NB4 (cell line): ENCODE results near the gene GPX8.

Experiments
- DNase-seq: peaks from one replicate; pipeline ENCODE4 v3.0.0; 2010; ENCODE audit warnings: low read depth
- H3K4me3 ChIP-seq: one replicate; pipeline ENCODE4 v1.5.1; 2011; ENCODE audit warnings: mild to moderate bottlenecking, low read depth, low read length, moderate library complexity
- MYC ChIP-seq: IDR thresholded peaks from 2 replicates; pipeline ENCODE4 v1.6.1; 2011; ENCODE audit warnings: low read depth, low read length
- POLR2A ChIP-seq: IDR thresholded peaks from 2 replicates; pipeline ENCODE4 v1.6.1; 2011; ENCODE audit warnings: mild to moderate bottlenecking; ENCODE audit not compliant: insufficient read length; ENCODE audit errors: extremely low read depth
- TF ChIP-seq, protein P1 (sequence below): IDR thresholded peaks from one replicate; pipeline ENCODE4 v1.5.1; 2012; ENCODE audit warnings: low read depth, low read length
- TF ChIP-seq, protein P2 (sequence below): IDR thresholded peaks from 2 replicates; pipeline ENCODE4 v1.6.1; 2011; ENCODE audit warnings: low read depth, low read length

GPX8 gene

DNA sequence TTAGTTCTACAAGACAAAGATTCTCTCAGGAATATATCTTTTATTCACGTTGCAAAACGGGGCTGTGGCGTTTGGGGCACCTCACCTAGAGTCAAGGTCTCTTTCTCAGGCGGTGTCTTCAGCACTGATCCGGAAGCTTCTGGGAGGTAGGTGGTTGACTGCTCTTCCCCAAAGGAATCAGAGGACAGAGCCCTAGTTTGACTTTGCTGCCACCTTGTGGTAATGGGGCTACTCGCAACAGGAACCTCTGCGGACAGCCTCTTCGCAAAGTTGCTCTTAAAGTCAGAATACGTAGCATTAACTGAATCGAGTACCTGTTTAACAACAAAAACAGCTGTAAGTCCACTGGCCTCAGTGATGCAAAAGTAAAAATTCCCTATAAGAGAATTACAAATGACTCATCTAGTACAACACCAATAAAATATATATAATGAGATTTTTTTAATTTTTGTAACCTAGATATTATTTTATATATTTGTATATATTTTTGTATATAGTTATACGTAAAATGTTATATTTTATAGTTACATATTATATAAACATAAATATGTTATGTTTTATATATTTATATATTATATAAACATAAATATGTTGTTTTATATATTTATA lies 13.3 kb upstream of the GPX8 start:
- H3K4me3 ChIP-seq: no peak overlapping the region
- TF ChIP-seq MYC (no peak), POLR2A (no peak)
- TF ChIP-seq, protein P1, sequence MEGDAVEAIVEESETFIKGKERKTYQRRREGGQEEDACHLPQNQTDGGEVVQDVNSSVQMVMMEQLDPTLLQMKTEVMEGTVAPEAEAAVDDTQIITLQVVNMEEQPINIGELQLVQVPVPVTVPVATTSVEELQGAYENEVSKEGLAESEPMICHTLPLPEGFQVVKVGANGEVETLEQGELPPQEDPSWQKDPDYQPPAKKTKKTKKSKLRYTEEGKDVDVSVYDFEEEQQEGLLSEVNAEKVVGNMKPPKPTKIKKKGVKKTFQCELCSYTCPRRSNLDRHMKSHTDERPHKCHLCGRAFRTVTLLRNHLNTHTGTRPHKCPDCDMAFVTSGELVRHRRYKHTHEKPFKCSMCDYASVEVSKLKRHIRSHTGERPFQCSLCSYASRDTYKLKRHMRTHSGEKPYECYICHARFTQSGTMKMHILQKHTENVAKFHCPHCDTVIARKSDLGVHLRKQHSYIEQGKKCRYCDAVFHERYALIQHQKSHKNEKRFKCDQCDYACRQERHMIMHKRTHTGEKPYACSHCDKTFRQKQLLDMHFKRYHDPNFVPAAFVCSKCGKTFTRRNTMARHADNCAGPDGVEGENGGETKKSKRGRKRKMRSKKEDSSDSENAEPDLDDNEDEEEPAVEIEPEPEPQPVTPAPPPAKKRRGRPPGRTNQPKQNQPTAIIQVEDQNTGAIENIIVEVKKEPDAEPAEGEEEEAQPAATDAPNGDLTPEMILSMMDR: peak; percentile 94
- TF ChIP-seq, protein P2, sequence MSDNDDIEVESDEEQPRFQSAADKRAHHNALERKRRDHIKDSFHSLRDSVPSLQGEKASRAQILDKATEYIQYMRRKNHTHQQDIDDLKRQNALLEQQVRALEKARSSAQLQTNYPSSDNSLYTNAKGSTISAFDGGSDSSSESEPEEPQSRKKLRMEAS: peak; percentile 18; the same call in 1 of the 2 replicates
- DNase-seq: peak; percentile 80

DNA sequence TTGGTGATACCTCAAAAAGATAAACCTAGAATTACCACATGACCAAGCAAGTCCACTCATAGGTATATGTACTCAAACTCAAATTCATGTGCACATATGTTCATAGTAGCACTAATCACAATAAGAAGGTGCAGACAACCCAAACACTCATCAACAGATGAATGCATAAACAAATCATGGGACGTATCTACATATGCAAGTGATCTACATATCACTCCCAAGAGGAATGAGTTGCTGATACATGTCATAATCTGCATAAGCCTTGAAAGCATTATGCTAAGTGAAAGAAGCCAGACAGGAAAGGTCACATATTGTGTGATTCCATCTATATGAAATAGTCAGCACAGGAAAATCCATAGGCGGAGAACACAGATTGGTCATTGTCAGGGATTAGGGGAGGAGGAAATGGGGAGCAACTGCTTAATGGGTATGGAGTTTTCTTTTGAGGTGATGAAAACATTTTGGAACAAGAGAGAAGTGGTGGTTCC lies 10.6 kb upstream of the GPX8 start:
- no peak for DNase-seq
- no peak overlapping the region for H3K4me3 ChIP-seq
- TF ChIP-seq POLR2A (no peak), MYC (no peak)
- TF ChIP-seq, protein P2: no peak
- TF ChIP-seq, protein P1: no peak

DNA sequence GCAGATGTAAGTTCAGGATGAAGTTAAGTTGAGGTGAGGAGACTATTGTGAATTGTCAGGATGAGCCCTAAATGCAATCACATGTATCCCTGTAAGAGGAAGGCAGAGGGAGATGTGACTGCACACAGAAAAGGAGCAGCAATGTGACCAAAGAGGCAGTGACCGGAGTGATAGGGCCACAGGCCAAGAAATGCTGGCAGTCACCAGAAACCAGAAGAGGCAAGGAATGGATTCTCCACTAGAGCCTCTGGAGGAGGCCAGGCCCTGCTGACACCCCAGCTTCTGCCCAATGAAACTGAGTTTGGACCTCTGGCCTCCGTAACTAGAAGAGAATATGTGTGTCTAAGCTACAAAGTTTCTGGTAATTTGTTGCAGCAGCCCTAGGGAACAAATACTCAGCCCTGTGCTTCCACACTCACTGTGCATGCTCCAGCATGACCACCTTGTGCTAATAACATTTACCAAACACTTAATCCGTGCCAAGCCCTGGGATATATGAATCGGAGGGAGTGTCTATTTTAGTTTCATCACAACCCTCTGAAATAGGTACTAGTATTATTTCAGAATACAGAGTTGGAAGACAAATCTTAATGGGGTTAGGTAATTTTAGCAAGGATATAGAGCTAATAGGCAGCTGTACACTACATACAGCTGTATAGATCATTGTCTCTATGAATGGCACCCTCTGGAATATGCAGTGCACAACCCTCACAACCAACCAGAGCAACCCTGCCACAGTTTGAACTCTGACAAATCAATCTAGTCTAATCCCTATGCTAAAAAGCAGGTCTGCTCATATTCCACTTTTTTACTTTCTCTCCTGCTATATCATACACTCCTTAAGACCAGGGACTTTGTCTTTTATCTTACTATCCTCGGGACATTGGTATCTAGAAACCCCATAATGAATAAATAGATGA lies 7.8 kb upstream of the GPX8 start:
- no peak for TF ChIP-seq MYC
- TF ChIP-seq, protein P2: no peak

DNA sequence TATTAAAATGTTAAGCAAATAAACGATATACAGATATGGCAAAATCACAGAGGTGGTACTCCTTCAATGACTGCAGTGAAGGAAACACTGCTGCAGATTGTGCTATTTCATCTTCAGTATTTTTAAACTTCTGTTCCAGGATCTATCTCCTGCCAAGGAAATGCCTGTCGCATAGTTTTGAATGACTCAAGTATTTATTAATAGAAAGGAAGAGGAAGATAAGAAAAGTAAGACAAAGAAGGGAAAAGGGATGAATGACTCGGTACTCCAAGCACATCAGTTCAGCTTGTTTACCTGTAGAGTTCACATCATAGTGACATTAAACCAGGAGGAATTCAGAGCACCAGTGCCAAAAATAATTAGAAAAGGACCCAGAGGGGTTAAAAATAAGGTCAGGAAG lies 5.1 kb upstream of the GPX8 start:
- no peak for DNase-seq
- no peak overlapping the region for H3K4me3 ChIP-seq

More for the DNA sequence above, 7.8 kb upstream of the GPX8 start:
- no peak overlapping the region for H3K4me3 ChIP-seq
- DNase-seq: no peak

DNA sequence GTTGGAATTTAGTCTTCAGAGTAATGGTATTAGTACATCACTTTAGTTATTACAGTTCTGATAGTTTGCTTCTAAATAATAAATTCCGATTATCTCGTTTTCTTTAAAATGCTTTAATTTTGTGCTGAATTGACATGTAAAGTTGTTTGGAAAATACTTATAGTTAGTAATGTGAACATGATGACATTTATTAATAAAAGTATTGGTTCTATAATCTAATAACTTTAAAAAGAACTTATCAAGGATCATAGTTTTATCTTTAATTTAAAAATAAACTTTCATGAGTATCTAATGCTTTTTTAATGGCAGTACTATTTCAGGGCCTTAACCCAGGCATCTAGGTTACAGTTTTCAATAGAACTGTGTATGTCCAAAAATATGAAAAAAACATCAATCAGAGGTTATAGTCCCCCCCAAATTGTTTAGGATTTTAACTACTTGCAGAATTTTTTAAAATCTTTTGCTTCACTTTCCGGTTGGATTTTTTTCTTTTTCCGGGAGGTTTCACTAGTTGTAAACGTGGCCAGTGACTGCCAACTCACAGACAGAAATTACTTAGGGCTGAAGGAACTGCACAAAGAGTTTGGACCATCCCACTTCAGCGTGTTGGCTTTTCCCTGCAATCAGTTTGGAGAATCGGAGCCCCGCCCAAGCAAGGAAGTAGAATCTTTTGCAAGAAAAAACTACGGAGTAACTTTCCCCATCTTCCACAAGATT lies 680 bp downstream of the GPX8 start:
- TF ChIP-seq, protein P2: no peak
- no peak for TF ChIP-seq MYC
- TF ChIP-seq, protein P1: no peak
- TF ChIP-seq POLR2A: no peak
- no peak overlapping the region for H3K4me3 ChIP-seq
- no peak for DNase-seq

More for the DNA sequence above, 5.1 kb upstream of the GPX8 start:
- TF ChIP-seq, protein P1: no peak
- TF ChIP-seq POLR2A: no peak
- TF ChIP-seq MYC: no peak
- TF ChIP-seq, protein P2: no peak

DNA sequence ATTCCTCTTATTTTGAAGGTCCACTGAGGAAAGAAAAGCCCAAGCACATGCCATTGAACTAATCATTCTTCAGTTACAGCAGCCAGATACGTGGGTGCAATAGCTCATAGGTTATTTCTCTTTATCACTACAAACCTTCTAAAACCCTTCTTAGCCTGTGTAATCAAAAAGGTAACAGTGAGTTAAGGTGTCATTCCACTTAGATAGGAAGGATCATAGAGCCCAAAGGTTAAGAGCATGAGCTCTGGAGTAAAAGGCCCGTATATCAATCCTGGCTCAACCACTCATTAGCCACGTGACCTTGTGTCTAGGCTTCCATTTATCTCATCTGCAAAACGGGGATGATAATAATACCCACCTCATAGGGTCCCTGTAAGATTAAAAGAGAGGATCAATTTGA lies 2.7 kb downstream of the GPX8 start:
- no peak for DNase-seq
- TF ChIP-seq, protein P2: no peak
- TF ChIP-seq POLR2A: no peak
- H3K4me3 ChIP-seq: no peak overlapping the region
